OCI-LY7 (cell line): Measurements from ENCODE around the gene FBN1.

Source experiments
- EZH2phosphoT487 ChIP-seq: fragments of 200-600 bp; sonication (generic); IDR thresholded peaks from 2 replicates; pipeline ENCODE4 v1.6.1; 2018; ENCODE audit warnings: low read depth, borderline replicate concordance, mild to moderate bottlenecking, mixed run types, antibody characterized with exemption, low read length, moderate library complexity, mixed read lengths
- TF ChIP-seq, protein P1 (sequence below): fragments of 200-600 bp; sonication (generic); conservative IDR thresholded peaks from 2 replicates; pipeline ENCODE4 v1.5.1; 2014; ENCODE audit warnings: mild to moderate bottlenecking, antibody characterized with exemption, low read length, moderate library complexity, mixed read lengths

- TF ChIP-seq, protein P1, sequence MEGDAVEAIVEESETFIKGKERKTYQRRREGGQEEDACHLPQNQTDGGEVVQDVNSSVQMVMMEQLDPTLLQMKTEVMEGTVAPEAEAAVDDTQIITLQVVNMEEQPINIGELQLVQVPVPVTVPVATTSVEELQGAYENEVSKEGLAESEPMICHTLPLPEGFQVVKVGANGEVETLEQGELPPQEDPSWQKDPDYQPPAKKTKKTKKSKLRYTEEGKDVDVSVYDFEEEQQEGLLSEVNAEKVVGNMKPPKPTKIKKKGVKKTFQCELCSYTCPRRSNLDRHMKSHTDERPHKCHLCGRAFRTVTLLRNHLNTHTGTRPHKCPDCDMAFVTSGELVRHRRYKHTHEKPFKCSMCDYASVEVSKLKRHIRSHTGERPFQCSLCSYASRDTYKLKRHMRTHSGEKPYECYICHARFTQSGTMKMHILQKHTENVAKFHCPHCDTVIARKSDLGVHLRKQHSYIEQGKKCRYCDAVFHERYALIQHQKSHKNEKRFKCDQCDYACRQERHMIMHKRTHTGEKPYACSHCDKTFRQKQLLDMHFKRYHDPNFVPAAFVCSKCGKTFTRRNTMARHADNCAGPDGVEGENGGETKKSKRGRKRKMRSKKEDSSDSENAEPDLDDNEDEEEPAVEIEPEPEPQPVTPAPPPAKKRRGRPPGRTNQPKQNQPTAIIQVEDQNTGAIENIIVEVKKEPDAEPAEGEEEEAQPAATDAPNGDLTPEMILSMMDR = no peak
- TF ChIP-seq EZH2phosphoT487 = no peak
These were observed 108.8 kb downstream of the FBN1 start for GRCh38 chr15:48536681-48537091.
